Vagina (tissue), 2 donors: Measurements from ENCODE around the gene NUP107. TPM values are rescaled to one million over a fixed set of nuclear protein-coding genes. Genes with fewer than 3 reads are reported as not detected.
"Not testable (repeated sequence)": the region's sequence is repeated elsewhere in the genome, so short reads cannot be mapped to it uniquely, and the experiment has no call there.

Experiments used
- DNase-seq, 2 donors: peaks; one replicate each; pipeline ENCODE4 v3.0.0-alpha.2; 2017; ENCODE audit errors: extremely low spot score in 2 of 2
- H3K27ac ChIP-seq: fragments of 200-600 bp; sonication (generic); one replicate; pipeline ENCODE4 v1.5.1; 2019
- H3K27me3 ChIP-seq: fragments of 200-600 bp; sonication (generic); one replicate; pipeline ENCODE4 v1.5.1; 2019
- H3K36me3 ChIP-seq, 2 donors: fragments of 200-600 bp; sonication (generic); one replicate each; pipeline ENCODE4 v1.5.1; 2017 to 2019
- H3K4me1 ChIP-seq: fragments of 200-600 bp; sonication (generic); one replicate; pipeline ENCODE4 v1.5.1; 2019
- H3K4me3 ChIP-seq, 2 donors: fragments of 200-600 bp; sonication (generic); 1 replicate in 1 of 2; 2 replicates in 1 of 2; pipeline ENCODE4 v1.5.1; 2016 to 2019
- H3K9me3 ChIP-seq: fragments of 200-600 bp; sonication (generic); one replicate; pipeline ENCODE4 v1.5.1; 2019
- POLR2A ChIP-seq, 2 donors: fragments of 450-650 bp; IDR thresholded peaks; one replicate each; pipeline ENCODE4 v1.6.1; 2017; ENCODE audit warnings: antibody characterized with exemption in 2 of 2, mild to moderate bottlenecking in 2 of 2, moderate library complexity in 2 of 2
- POLR2AphosphoS5 ChIP-seq, 2 donors: sonication (generic); formaldehyde crosslinking; IDR thresholded peaks; one replicate each; pipeline ENCODE4 v1.9.0; 2017; ENCODE audit warnings: antibody characterized with exemption in 2 of 2, mild to moderate bottlenecking in 2 of 2, low read depth in 1 of 2; ENCODE audit not compliant: insufficient read depth in 1 of 2
- intact Hi-C: fragments of 100-400 bp; cut with DNase I; formaldehyde crosslinking; loops from one replicate; pipeline ENCODE4 v1.15.1; 2023
- total RNA-seq: library from RNA; depleted of rRNA; stranded (reverse); fragments of >200 nt; gene quantifications from one replicate; pipeline ENCODE4 v1.2.3, GENCODE V29; 2016
- TF ChIP-seq, protein P1 (sequence below), 3 experiments: fragments of 450-650 bp in 2 of 3; fragments of 200-600 bp in 1 of 3; sonication (generic) in 1 of 3; IDR thresholded peaks; one replicate each; pipeline ENCODE4 v1.5.1; 2017 to 2019; ENCODE audit warnings: antibody characterized with exemption in 3 of 3, mild to moderate bottlenecking in 2 of 3, moderate library complexity in 2 of 3

Gene NUP107
- total RNA-seq, result 42.5 TPM

DNA sequence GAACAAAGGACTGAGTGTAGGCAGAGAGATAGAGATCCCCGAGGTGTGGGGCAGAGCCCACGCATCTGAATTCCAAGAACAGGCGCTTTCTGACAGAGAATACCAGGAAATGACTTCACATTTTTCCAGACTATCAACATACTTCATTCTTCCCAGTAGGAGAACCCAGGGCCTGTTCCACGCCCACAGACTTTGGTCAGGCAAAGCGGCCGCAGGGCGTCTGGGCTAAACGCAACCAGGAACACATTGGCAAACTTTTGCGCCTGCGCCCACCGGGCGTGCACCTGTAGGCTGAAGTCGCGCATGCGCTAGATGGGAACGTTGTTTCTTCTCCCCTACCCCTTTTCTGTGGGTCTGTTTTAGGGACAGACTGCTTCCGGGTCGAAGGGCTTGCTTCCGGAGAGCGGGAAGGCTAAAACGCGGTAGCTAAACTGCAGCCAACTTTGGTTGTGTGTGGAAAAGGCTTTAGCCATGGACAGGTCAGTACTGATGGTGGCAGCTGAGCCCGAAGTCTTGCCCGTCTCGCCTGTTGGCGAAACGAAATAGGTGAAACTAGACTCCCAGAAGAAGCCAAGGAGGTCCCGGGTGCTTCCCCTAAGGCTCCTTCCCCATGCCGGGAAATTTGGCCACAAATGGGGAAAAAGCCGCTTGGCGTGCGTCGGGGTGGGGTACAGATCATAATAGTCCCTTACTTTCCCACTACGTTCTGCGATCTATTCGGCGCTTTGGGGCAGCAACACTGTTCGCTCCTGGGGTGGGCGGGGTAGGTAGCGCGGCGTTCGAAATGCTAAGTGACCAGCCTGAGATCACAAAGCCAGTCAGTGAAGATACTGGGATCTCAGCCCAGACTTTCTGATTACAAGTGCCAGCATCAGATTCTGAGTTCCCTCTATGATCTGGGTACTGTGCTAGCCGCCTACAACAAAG, at the start of gene NUP107:
Gene NUP107, plus strand, starts transcription at position 384 of the 927 bp plus-strand sequence. Its CDS starts 88 bp downstream, at position 472.
- Histone ChIP-seq H3K27ac (peak within 1 kb of the TSS; percentile 60), H3K36me3 (peaks cover 0 to 11% of the 10 kb centered on the region in 2 donors), H3K9me3 (no peaks in the 10 kb centered on the region), H3K4me1 (peaks cover 21% of the 10 kb centered on the region), H3K27me3 (no peaks in the 10 kb centered on the region), H3K4me3 (peak within 1 kb of the TSS; percentile 82 to 84)
- DNase-seq, result peak in 1 of 2 donors; percentile 98
- intact Hi-C loops, result loop anchor here (5.0 kb wide), 1 partner anchor 330 kb away; no protein-coding TSS in a partner anchor
- TF ChIP-seq POLR2A (IDR thresholded peaks at IDR 0.05) (no peak), POLR2AphosphoS5 (IDR thresholded peaks at IDR 0.05; ENCODE audit: insufficient read depth in 1 of 2, low read depth in 1 of 2) (peak; percentile 86 to 99)
- TF ChIP-seq, protein P1, sequence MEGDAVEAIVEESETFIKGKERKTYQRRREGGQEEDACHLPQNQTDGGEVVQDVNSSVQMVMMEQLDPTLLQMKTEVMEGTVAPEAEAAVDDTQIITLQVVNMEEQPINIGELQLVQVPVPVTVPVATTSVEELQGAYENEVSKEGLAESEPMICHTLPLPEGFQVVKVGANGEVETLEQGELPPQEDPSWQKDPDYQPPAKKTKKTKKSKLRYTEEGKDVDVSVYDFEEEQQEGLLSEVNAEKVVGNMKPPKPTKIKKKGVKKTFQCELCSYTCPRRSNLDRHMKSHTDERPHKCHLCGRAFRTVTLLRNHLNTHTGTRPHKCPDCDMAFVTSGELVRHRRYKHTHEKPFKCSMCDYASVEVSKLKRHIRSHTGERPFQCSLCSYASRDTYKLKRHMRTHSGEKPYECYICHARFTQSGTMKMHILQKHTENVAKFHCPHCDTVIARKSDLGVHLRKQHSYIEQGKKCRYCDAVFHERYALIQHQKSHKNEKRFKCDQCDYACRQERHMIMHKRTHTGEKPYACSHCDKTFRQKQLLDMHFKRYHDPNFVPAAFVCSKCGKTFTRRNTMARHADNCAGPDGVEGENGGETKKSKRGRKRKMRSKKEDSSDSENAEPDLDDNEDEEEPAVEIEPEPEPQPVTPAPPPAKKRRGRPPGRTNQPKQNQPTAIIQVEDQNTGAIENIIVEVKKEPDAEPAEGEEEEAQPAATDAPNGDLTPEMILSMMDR (IDR thresholded peaks at IDR 0.05), result peak in 1 of 3 experiments; percentile 31

DNA sequence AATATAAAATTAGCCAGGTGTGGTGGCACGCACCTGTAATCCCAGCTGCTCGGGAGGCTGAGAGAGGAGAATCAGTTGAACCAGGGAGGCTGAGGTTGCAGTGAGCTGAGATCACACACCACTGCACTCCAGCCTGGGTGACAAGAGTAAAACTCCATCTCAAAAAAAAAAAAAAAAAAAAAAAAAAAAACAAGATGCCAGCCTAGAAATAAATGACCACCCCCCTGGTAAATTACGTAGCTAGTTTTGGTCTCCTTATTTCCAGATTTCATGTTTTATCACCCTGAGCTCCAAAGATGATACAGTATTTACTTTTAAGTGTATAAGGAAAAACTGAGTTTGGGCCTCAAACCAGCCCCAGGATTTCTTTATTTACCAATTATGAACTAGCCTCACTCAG, 49.3 kb upstream of the NUP107 start:
- DNase-seq, H3K4me3 ChIP-seq, H3K36me3 ChIP-seq, intact Hi-C loops, H3K27ac ChIP-seq, H3K27me3 ChIP-seq, H3K9me3 ChIP-seq: not testable (repeated sequence)
- H3K4me1 ChIP-seq, result peaks cover 85% of the 10 kb centered on the region

DNA sequence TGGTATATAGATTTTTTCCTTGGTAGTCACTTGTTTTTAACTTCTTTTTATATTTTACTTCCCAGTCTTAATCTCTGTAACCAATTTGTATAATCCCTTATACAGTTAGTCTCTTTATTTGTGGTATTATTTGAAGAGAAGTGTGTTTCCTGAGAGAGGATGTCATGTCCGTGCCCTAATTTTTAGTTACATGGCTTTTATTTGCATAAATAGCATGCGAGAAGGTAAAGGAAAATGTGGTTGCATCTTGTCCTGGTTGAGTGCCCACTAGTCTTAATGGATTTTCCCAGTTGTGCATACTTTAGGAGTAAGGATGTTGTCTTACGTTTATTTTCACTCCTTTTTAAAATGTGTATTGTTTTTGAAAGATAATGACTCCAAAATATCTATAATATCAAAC, 48.6 kb upstream of the NUP107 start:
- Histone ChIP-seq H3K4me1 (peaks cover 82% of the 10 kb centered on the region), H3K27ac (no peak overlapping the region), H3K9me3 (no peaks in the 10 kb centered on the region), H3K36me3 (no peaks in the 10 kb centered on the region), H3K27me3 (no peaks in the 10 kb centered on the region), H3K4me3 (no peak overlapping the region)
- no peak for TF ChIP-seq POLR2A (IDR thresholded peaks at IDR 0.05)
- no peak for TF ChIP-seq POLR2AphosphoS5 (IDR thresholded peaks at IDR 0.05; ENCODE audit: insufficient read depth in 1 of 2, low read depth in 1 of 2)
- TF ChIP-seq, protein P1 (IDR thresholded peaks at IDR 0.05), result no peak
- DNase-seq, result no peak
- intact Hi-C loops, result no loop called here

DNA sequence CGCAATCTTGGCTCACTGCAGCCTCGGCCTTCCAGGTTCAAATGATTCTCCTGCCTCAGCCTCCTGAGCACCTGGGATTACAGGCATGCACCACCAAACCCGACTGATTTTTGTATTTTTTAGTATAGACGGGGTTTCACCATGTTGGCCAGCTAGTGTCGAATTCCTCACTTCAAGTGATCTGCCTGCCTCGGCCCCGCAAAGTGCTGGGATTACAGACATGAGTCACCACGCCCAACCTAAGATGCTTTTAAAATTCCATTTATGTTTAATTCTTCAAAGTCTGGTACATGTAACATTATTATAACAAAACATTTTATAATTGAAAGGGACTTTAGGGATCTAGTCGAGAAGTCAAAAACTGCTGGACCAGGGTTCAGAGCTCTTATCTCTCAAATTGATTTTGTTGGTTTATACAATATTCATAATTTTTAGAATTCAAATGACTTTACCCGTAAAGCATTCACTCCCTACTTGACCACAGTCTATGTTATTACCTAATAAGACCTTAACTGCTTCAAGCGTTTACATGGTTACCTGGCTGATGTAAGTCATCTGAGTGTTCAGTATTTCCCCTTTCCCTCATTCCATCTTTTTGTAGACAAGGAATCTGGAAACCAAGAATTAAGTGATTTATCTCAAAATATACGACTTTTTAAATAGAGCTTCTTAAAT, 47.9 kb upstream of the NUP107 start:
- Histone ChIP-seq H3K9me3 (no peaks in the 10 kb centered on the region), H3K36me3 (no peaks in the 10 kb centered on the region), H3K27ac (no peak overlapping the region), H3K4me3 (no peak overlapping the region), H3K27me3 (no peaks in the 10 kb centered on the region), H3K4me1 (peaks cover 75% of the 10 kb centered on the region)
- DNase-seq, result no peak
- intact Hi-C loops, result no loop called here
- TF ChIP-seq POLR2A (IDR thresholded peaks at IDR 0.05), result no peak
- TF ChIP-seq POLR2AphosphoS5 (IDR thresholded peaks at IDR 0.05; ENCODE audit: insufficient read depth in 1 of 2, low read depth in 1 of 2), result no peak
- TF ChIP-seq, protein P1 (IDR thresholded peaks at IDR 0.05), result no peak

DNA sequence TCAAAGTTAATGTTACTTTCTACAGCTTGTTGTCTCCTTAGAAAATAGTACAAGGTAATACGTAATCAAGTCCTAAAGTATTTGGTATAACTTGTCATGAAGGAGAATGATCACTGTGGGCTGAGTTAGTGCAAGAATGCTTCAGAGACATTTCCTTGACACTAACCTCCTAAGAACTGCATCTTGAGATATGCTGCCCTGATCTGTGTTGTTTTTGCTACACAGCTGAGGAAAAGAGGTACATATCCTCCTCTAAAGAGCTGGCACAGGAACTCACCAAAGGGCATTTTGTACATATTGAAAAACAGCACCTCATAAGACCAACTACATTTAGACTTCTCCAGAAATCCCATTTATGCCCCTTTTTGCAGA, 47.4 kb upstream of the NUP107 start:
- H3K4me1 ChIP-seq, result peaks cover 70% of the 10 kb centered on the region
- intact Hi-C loops, result no loop called here
- no peak overlapping the region for H3K27ac ChIP-seq
- no peaks in the 10 kb centered on the region for H3K9me3 ChIP-seq
- TF ChIP-seq POLR2A (IDR thresholded peaks at IDR 0.05) (no peak), POLR2AphosphoS5 (IDR thresholded peaks at IDR 0.05; ENCODE audit: insufficient read depth in 1 of 2, low read depth in 1 of 2) (no peak)
- TF ChIP-seq, protein P1 (IDR thresholded peaks at IDR 0.05), result no peak
- H3K27me3 ChIP-seq, result no peaks in the 10 kb centered on the region
- H3K36me3 ChIP-seq, result no peaks in the 10 kb centered on the region
- no peak overlapping the region for H3K4me3 ChIP-seq
- no peak for DNase-seq
